ENCODE measurements around the gene CPNE9. TPM values are rescaled to one million over a fixed set of nuclear protein-coding genes. Genes with fewer than 3 reads are reported as not detected.

The CPNE9 gene
- total RNA-seq, 1 donor from 2014 or later, result 0.42 TPM

DNA sequence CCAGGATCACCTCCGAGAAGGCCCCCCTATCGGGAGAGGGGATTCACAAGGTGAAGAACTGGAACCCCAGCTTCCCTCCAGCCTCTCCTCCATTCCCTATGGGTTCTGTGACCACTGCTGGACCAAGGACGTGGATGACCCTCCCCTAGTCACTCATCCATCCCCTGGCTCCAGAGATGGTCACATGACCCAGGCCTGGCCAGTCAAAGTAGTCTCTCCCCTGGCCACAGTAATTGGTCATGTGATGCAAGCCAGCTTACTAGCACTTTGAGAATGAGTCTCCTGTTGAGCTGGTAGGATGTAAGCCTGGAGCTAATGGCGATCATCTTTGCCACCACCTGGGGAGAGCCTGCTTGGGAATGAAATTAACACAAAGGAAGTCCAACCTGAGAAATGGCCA, 62.2 kb downstream of the CPNE9 start:
- H3K27ac Mint-ChIP-seq, result no peak overlapping the region
- TF ChIP-seq, protein P1, sequence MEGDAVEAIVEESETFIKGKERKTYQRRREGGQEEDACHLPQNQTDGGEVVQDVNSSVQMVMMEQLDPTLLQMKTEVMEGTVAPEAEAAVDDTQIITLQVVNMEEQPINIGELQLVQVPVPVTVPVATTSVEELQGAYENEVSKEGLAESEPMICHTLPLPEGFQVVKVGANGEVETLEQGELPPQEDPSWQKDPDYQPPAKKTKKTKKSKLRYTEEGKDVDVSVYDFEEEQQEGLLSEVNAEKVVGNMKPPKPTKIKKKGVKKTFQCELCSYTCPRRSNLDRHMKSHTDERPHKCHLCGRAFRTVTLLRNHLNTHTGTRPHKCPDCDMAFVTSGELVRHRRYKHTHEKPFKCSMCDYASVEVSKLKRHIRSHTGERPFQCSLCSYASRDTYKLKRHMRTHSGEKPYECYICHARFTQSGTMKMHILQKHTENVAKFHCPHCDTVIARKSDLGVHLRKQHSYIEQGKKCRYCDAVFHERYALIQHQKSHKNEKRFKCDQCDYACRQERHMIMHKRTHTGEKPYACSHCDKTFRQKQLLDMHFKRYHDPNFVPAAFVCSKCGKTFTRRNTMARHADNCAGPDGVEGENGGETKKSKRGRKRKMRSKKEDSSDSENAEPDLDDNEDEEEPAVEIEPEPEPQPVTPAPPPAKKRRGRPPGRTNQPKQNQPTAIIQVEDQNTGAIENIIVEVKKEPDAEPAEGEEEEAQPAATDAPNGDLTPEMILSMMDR (IDR thresholded peaks at IDR 0.05; ENCODE audit: unreplicated experiment), result no peak
- H3K4me3 Mint-ChIP-seq, result no peak overlapping the region
- H3K36me3 Mint-ChIP-seq, result peaks cover 8% of the 10 kb centered on the region
- peaks cover 16% of the 10 kb centered on the region for H3K4me1 Mint-ChIP-seq
- DNase-seq (ENCODE audit: low spot score in 2 of 2, unreplicated experiment in 2 of 2), result no peak
- H3K27me3 Mint-ChIP-seq (ENCODE audit: low read depth), result no peaks in the 10 kb centered on the region
- no peaks in the 10 kb centered on the region for H3K9me3 Mint-ChIP-seq

DNA sequence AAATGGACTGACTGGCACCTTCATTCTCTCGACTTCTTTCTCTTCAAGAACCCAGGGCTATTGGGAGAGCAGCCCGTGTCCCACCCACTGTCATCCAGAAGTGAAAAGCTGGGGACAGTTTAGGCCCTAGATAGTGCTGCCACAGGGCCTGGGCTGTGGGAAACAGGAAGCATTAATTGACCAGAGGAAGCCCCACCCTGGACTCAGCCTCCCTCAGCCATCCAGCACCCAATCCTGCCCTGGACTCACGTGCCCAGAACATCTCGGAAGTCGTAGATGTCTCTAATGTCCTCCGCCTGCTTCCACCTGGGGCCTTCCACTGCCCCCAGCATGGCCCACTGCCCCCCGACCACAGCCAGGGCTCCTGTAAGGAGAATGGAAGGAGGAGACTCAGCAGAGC, 63.8 kb downstream of the CPNE9 start:
- Mint-ChIP-seq H3K4me3 (no peak overlapping the region), H3K27me3 (ENCODE audit: low read depth) (no peaks in the 10 kb centered on the region), H3K36me3 (peaks cover 3% of the 10 kb centered on the region), H3K4me1 (peaks cover 16% of the 10 kb centered on the region), H3K27ac (no peak overlapping the region), H3K9me3 (no peaks in the 10 kb centered on the region)
- DNase-seq (ENCODE audit: low spot score in 2 of 2, unreplicated experiment in 2 of 2), result no peak
- TF ChIP-seq, protein P1 (IDR thresholded peaks at IDR 0.05; ENCODE audit: unreplicated experiment), result no peak

DNA sequence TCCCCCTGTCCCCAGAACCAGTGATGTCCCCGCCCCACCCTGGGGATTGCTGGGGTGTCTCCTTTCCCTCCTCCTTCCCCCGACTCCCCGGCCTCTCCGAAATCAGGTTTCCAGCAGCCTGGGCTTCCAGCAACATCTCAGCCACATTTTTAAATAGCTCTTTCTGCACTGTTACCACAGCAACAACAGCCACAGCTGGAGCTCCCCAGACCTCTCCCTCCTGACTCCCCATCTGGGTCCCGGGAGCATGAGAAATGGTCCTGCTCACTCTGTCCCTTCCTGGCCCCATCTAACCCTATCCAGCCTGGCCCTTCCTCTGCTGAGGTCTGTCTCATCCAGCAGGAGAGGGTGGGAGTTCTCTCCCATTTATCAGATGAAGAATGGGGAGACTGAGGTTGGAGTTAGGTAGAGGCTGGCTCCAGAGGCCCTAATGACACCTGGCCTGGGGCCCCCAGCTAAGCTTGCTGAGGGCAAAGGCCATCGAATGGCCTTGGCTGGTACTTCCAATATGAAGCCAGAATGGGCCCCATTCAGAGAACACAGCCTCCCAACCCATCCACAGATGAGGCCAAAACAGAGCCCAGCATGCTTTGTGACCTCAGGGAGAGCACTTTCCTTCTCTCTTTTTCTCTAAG, 64.6 kb downstream of the CPNE9 start:
- TF ChIP-seq, protein P1 (IDR thresholded peaks at IDR 0.05; ENCODE audit: unreplicated experiment), result no peak
- H3K9me3 Mint-ChIP-seq, result no peaks in the 10 kb centered on the region
- DNase-seq (ENCODE audit: low spot score in 2 of 2, unreplicated experiment in 2 of 2), result no peak
- no peaks in the 10 kb centered on the region for H3K27me3 Mint-ChIP-seq (ENCODE audit: low read depth)
- H3K4me1 Mint-ChIP-seq, result peaks cover 16% of the 10 kb centered on the region
- H3K36me3 Mint-ChIP-seq, result peaks cover 3% of the 10 kb centered on the region
- no peak overlapping the region for H3K27ac Mint-ChIP-seq
- peak overlapping the region; percentile 74 for H3K4me3 Mint-ChIP-seq

DNA sequence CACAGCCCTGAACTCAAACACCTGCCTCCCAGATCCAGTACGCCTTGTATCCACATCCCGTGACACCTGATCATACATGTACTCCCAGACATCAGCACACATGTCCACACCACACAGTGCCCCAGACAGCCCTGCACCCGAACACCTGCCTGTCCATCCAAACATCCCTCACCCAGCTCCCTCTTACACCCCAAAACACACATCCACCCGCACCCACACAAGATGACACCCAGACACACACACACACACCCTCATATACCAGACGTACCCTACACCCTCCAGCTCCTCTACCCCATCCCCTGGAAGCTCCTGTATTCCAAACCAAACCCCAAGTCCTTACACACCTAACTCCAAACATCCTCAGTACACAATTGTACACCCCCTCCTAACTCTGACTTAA, 65.4 kb downstream of the CPNE9 start:
- Mint-ChIP-seq H3K9me3 (no peaks in the 10 kb centered on the region), H3K4me1 (peaks cover 16% of the 10 kb centered on the region), H3K4me3 (peak overlapping the region; percentile 74), H3K27me3 (ENCODE audit: low read depth) (no peaks in the 10 kb centered on the region), H3K36me3 (peaks cover 3% of the 10 kb centered on the region), H3K27ac (peak overlapping the region; percentile 30)
- TF ChIP-seq, protein P1 (IDR thresholded peaks at IDR 0.05; ENCODE audit: unreplicated experiment), result no peak
- DNase-seq (ENCODE audit: low spot score in 2 of 2, unreplicated experiment in 2 of 2), result no peak

DNA sequence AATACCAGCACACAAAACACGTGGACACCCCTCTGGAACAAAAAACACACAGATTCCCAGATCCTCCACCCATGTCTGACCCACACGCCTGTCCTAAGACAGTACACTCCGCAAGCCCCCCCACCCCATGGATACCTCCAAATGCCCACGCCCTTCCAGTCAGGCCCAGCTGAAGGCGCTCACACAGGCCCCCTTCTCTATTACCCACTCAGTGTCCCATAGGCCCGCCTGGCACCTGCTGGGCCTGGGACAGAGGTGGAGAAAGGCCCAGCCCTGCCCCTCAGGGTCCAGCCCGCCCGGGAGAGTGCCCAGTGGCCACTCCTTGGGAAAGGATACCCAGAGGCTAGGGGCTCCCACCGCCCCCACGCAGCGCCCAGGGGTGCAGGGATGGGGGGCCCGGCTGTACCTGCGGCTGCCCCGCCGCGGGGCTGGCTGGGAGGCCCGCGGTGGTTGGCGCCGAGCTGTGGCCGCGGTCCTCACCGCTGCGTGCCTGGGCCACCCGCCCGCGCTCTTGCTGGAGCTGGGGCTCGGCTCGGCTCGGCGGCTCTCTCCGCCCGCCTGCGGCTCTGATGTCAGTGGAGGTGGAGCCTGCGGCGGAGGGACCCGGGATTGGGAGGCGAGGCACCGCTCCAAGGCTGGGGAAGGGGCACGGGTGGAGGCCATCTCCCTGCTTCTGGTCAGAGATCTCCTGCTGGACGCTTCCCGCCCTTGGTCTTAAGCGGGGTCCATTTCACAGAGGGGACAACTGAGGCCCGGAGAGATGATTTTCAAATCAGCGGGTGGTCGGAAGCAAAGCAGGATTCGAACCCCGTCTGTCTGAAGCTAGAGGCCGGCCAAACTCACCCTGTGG, 66.0 kb downstream of the CPNE9 start, which contains the start of gene CAMK1:
CAMK1 (minus strand) TSS at position 522 of the 850 bp plus-strand sequence. CDS start 2,198 bp downstream, outside the sequence.
- Mint-ChIP-seq H3K4me3 (peak within 1 kb of the TSS; percentile 74), H3K9me3 (no peaks in the 10 kb centered on the region), H3K27me3 (ENCODE audit: low read depth) (no peaks in the 10 kb centered on the region), H3K4me1 (peaks cover 16% of the 10 kb centered on the region), H3K36me3 (peaks cover 3% of the 10 kb centered on the region), H3K27ac (peak within 1 kb of the TSS; percentile 72)
- peak; percentile 66 to 83 for DNase-seq (ENCODE audit: low spot score in 2 of 2, unreplicated experiment in 2 of 2)
- TF ChIP-seq, protein P1 (IDR thresholded peaks at IDR 0.05; ENCODE audit: unreplicated experiment), result no peak
